Eye (tissue), 1 donor: Measurements from ENCODE around the gene BOLA1.
"Not testable (repeated sequence)": the region's sequence is repeated elsewhere in the genome, so short reads cannot be mapped to it uniquely, and the experiment has no call there.

ENCODE experiments used
- DNase-seq: peaks from one replicate; pipeline ENCODE4 v3.0.0-alpha.2; 2015

The BOLA1 gene

DNA sequence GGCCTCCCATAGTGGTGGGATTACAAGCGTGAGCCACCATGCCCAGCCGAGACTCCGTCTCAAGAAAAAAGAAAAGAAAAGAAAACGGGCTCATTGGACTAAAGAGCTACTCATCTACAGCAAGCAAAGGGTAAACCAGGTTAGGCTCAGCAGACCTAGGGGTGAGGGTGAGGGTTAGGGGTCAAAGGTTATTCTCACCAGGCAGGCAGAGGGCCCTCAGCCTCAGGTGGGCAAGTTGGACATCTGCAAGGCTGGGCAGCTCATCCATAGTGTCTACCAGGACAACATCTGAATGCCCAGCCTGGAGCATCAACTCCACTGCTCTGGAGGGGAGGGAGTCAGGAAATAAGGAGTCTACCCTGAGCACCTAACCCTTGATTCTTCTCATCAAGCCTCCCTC is 33.8 kb downstream of the BOLA1 start:
- no peak for DNase-seq

DNA sequence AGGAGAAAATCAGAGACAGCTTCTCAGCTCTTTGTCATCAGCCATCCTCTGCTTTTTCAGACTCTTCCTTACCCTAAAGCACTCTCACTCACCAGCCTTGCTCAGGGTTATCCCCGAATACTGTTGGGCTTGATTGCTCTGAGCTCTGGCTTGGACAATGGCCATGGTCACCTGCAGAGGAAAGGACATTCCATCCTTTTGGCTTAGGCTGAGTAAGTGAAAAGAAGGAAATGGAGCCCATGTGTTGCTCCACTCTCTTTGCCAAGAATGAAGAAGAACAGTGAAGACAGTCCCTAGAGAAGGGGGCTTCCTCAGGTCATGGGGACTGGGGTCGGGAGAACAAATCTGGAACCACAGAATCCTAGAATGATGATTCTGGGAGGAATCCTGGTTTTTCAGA is 35.0 kb downstream of the BOLA1 start:
- DNase-seq: no peak

DNA sequence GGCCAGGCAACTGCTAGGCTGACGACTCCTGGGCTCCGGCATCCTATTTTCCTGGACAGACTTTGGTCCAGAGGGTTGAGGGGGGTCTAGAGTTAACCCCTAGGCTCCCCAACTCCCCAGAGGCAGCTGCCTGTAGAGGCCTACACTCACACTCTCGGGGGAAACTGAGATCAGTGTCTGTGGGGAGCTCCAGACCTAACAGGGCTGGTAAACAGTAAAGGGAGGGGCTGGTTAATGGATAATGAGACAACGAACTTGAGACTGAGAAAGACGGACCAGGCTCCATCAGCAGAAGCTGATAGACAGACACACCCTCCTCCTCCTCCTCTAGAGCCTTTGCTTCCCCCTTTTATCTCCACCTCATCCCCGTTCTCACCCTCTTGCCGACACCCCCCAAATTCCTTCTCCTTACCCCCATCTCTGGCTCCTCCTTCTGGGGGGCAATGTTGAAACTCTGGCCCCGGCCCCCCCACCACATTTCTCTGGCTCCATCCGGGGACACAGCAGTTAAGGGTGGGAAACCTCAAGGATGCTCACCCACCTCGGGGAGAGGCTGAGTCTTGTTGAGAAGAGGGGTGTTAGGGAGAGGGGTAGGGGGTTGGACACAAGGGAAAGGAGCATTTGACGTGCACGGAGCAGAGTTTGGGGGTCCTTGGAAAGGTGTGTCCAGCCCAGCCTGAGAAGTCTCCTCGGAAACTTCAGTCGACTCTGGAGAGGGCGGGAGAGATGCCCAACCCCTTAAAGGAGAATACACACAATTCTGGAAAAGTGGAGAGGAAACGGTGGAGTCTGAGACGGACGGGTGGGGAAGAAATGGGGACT is 37.0 kb downstream of the BOLA1 start, which contains the start of gene MTMR11:
Gene MTMR11, minus strand, starts transcription at position 710 of the 822 bp plus-strand sequence. Its CDS starts 232 bp downstream, at position 478.
- no peak for DNase-seq

DNA sequence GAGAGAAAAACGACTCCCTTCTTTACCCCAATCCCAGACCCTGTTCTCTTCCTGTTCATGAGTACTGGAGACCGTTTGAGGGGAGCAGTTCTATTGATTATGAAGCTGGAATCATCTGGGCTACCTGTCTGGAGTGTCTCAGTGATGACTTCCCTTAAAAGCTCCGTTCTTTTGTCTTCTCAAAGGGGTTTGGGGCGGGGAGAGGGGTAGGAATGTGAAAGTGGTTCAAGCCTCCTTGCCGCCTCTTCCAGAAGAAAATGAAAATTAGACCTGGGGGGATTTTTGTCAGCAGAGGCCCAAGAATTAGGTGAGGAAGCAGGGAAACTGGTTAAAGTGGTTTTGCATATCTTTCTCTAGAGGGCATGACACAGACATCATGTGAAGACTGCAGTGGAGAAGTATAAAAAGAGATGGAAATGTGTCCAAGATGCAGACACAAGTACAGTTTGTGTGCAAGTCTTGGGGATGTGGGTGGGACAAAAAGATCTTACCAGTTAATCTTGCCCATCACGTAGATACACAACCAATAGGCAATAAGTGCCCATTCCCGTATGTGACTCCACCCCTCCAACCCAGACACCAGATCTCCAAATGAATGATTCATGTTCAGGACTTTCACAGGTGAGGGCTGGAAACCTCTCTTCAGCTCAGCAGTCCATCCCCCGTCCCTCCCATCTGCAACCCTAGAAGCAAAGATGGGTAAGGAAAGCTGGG is 37.8 kb downstream of the BOLA1 start:
- peak; percentile 71 for DNase-seq

DNA sequence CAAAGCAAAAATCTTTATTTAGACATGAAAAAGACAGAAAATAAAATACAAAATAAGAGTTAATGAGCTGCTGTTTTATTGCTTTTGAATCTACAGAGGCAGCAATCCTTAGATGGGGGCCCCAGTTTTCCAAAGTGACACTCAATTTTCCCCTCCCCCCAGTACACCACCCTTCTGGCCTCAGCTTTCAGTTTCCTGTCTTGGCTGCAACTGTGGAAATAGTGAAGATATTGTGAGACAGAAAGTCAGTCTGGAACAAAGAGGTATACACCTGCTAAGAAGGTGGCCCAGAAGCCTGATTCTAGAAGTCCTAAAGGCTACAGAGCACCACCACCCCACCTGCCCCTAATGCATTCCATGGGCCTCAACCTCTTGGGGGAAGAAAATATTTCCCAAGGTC is 38.4 kb downstream of the BOLA1 start:
- peak; percentile 12 for DNase-seq

DNA sequence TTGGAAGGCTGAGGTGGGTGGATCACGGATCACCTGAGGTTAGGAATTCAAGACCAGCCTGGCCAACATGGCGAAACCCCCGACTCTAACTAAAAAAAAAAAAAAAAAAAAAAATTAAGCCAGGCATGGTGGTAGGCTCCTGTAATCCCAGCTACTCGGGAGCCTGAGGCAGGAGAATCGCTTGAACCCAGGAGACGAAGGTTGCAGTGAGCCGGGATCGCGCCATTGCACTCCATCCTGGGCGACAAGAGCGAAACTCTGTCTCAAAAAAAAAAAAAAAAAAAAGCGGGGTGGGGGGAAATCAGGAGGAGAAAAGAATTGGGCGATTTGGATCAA is 39.3 kb downstream of the BOLA1 start:
- not testable (repeated sequence) for DNase-seq

DNA sequence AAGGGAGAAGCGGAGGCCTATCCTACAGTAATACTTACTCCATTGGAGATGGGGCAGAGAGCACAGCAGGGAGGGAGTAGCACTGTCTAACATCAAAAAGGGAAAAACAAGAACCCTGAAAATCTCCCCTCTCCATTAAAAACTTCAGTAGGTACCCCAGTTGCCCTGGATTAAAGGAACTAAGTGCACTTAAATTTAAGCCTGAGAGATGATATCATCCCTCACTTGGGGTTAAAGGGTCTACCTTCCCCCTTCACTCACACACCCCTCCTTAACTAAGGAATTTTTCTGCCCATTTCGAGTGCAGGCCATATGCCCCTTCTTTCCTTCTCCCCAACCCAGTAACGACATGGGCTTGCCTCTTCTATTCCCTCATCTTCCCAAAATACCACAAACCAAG is 41.1 kb downstream of the BOLA1 start:
- DNase-seq: no peak

DNA sequence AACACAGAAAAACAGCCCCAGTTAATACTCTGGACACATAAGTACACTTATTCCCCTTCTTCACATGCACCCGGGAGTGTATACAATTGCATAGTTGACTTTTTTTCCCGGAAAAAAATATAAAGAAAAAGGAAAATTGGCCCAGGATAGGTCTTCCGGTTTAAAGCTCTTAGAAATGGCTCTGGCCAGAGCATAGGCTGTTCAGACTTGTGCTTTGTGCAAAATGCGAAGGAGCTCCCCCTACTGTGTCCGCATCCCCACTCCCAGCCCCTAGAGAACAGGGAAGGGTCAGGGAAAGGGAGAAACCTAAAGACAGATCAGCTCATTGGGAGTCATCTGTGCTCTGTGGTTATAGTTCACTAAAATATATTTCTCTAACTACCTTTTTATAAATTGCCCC is 42.8 kb downstream of the BOLA1 start:
- DNase-seq: peak; percentile 72

DNA sequence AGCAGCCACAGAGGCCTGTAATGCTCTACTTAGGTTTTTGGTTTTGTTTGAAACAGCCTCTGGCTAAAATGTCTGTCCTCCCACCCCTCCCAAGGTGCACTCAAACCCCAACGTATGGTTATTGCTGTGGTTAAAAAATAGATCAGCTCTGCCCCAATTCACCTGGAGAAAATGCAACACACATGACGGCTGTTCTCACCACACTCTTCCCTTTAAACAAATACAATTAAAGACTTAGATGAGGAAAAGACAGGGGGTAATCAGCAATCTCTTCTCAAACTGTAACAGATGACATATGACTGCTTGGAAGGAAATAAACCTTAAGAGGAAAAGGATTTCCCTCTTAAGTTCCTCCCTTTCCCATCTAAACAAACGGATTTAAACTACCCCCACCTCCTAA is 43.5 kb downstream of the BOLA1 start:
- no peak for DNase-seq

DNA sequence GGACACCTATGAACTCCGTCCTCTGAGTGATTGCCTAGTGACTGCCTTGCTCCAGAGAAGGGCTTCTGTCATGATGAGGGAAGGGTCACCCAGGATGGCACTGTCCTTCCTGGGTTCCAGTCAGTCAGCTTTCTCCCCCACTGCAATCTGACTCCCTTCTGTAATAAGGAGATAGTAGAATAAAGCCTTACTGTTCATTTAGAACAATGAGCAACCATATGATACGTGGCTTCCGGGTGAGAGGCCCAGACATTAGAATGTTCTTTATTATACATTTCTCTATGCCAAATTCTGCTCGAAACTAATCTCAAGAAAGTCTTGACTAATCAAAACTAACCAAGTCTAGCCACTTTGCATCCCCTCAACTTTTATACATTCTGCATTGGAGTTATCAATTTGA is 45.8 kb downstream of the BOLA1 start:
- DNase-seq: no peak

DNA sequence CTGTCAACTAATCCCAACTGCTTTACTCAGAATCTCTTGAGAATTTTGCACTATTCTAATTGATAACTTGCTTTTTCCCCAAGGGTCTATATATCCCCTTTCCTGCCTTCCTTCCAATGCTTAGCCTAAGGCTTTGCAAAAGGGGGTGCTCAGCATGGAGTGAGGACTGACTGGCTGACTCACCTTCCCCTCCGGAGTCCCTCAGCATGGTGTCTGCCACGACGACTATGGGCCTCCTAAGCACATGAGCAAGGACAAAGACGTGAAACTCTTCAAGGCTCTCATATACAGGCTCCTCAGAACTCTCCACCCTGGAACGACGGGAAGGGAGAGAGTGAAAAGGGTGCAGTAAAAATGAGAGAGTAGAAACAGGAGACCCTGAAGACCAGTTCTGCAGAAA is 50.5 kb downstream of the BOLA1 start:
- no peak for DNase-seq
